Suppressor macrophage (primary cell): ENCODE data around the gene PLAAT4.

Experiments used
- DNase-seq, 4 experiments: peaks; one replicate each; pipeline ENCODE4 v3.0.0-alpha.2; 2020 to 2022
- total RNA-seq, 17 experiments: gene quantifications; one replicate each; lab custom pipeline; 2026; ENCODE audit warnings: mixed read lengths in 6 of 17, inconsistent platforms in 3 of 17; lab: John Stamatoyannopoulos, UW

PLAAT4 gene, protein sequence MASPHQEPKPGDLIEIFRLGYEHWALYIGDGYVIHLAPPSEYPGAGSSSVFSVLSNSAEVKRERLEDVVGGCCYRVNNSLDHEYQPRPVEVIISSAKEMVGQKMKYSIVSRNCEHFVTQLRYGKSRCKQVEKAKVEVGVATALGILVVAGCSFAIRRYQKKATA
- 0.97 to 4.7 (median 2.1) reads per million in 17 experiments for total RNA-seq

DNA sequence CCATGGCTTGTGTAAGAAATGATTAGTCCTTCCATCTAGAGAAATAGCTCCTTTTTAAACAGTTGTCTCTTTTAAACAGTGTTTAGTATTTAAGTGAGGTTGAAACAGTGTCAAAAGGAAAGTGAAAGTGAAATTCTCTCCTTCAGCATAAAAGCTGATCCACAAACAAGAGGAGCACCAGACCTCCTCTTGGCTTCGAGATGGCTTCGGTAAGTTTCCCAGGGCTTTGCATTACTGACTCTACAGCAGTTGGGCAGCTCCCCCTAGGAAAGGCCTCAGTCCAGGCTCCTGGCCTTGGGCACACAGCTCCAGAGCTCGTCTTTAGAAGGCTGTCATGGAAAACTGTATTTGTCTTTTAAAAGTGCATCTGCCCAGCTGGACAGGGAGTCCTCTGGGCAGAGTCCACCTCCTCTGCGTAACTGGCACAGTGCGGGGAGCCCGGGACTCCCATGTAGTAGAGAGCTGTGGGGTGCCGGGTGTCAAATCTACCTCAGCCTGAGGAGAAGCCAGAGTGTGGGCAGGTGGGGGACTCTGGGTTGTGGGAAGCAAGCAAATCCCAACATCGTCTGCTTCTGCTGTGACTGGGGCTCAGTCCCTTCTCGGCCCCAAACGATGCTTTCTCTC, at the start of gene PLAAT4:
Gene PLAAT4, plus strand, starts transcription at position 140 of the 624 bp plus-strand sequence. Its CDS starts 61 bp downstream, at position 201.
- peak; percentile 12 to 57 (median 40) for DNase-seq

DNA sequence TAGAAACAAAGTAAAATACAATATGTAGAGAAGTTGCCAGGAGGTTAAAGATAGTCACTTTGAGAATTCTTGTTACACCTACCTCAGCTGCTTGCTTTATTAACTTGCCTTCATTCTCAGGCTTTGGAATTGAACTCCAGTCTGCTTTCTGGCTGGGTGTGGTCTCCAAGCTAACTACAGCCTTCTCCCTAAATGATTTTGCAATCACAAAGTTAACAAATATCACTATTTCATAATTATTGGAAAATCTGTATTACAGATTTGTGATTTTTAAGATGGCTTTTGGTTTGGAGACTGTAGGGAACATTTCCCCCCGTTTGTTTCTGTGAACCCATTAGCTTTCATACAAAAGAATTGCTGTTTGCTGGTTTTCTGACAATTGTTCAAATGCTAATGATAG, 47.8 kb upstream of the PLAAT4 start:
- no peak for DNase-seq

DNA sequence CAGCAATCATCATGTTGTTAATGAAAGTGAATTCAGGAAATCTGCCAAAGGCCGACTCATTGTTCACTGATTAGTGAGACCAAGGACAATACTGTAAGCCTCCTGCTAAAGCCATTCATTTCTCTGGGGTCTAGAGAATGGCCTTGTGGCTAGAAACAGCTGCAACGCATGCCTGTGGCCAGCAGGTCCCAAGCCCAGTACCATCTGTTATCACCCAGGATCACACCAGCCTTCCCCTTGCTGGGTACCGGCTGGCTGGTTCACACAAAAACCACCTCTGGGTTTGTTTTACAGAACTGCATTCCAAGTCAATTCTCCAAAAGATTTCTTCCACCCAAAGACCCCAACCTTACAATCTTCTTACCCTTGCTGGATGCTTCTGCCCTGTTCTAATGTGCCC, 46.7 kb upstream of the PLAAT4 start:
- DNase-seq: no peak

DNA sequence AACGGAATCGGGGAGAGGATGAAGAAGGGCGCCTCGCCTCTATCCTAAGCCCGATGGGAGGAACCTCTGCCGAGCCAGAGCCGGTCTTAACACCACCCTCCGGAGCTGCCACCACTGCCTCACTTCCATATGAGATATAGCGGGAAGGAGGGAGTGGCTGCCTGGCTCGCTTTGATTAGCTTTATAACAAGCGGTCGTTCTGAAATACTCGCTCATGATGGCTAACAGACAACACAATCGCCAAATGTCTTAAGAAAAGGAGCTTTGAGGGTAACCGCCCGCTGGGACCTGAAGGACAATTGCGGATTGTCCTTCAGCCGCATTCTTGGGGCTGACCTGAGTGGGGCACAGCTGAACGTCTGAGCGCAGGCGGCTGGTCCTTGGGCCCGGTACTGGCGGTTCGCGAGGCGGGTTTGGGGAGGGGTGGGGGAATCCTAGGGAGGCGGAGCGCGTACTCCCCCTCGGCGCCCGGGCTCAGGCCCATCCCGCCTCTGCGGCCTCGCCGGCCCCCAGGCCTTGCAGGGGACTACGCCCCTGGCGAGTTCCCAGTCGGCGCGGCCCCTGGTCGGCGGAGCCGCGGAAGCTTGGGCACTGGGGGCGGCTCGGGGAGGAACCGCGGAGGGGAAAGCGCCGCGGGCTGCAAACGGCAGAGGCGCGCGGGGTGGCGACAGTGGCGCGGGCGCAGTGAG, 45.9 kb upstream of the PLAAT4 start, which contains the start of gene PLAAT5:
Gene PLAAT5, minus strand, starts transcription at position 617 of the 689 bp plus-strand sequence. Its CDS starts 133 bp downstream, at position 484.
- DNase-seq: peak in 3 of 4 experiments; percentile 25 to 64 (median 47)

DNA sequence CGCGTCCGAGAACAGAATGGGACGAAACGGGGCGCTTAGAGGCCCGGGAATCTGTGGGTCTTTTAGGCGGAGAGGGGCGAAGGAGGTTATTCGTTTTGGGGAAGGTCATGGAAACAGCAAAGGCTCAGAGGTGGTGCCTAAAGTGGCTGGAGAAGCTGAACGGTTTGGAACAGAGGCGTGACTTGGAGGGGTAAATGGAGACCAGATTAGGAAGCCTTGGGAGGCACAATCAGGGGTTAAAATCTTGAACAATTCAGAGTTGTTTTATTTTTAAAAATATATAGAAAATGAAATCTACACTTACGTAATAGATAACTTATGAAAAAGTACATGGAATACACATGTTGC, 45.4 kb upstream of the PLAAT4 start:
- no peak for DNase-seq

DNA sequence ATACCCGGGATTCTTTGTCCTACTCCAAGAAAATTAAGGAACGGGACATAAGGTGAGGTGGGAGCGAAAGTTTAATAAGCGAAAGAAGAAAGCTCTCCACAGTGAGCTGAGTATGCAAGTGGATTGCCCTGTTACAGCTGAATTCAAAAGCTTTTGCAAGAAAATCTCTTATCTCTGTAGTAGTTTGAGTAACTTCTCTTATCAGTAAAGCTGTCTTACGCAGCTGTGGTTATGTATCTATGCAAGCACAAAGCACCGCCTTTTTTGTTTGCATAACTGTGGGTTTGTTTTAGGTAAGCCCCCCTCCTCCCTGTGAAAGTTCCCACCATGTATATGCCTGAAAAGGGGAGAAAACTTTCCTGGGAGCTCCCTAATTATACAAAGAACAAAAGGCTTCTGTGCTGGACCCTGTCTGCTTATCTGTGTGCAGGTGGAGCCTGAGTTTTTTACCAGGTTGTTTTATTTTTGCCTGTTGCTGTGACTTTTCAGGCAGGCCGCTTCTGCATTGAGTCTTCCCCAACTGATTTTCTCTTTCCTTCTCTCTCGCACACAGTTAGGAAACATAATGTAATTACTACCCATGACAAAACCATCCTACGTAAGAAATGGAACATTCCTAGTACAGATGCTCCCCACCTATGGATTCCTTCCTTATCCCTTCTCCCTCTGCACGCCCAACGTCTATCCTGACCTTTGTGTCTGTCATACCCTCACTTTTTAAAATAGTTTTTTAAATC, 44.8 kb upstream of the PLAAT4 start:
- DNase-seq: no peak

DNA sequence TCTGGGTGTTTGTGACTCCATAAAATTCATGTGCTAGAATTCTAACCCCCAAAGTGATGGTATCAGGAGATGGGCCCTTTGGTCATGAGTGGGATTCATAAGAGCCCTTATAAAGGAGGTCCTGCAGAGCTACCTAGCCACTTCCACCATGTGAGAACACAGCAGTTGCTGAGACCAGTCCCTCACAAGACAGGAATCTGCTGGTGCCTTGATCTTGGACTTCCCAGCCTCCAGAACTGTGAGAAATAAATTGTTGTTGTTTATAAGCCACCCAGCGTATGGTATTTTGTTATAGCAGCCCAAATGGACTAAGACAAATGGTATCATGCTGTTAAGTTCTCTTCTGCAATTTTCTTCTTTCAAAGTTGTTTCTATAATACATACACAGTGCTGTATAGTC, 44.2 kb upstream of the PLAAT4 start:
- no peak for DNase-seq

DNA sequence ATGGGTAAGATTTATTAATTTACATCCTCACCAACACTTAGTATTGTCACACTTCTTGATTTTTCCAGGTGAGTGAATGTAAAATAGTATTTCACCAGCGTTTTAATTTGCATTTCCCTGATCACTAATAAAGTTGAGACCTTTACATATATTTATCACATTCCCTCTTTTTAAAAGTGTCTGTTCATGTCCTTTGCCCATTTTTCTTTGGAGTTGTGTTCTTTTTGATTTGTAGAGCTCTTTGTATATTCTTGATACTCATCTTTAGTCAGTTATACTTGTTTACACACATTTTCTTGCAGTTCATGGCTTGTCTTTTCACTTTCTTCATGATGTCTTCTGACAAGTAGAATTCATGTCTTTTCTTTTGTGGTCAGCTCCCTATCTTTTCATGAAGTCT, 43.5 kb upstream of the PLAAT4 start:
- no peak for DNase-seq

DNA sequence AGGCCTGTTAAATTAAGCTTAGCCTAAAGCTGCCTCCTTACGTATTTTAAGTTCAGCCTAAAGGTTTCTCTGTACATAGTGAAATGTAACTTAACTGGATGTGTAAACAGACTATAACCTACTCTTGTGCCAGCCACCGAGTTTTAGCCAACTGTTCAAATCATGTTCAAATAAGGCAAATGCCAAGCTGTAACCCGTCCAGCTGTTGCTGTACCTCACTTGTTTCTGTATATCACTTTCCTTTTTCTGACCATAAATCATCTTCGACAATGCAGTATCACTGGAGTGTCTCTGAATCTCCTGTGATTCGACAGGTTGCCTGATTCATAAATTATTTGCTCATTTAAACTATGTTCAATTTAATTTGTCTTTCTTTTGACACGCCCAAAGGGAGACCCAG, 41.6 kb upstream of the PLAAT4 start:
- DNase-seq: no peak

DNA sequence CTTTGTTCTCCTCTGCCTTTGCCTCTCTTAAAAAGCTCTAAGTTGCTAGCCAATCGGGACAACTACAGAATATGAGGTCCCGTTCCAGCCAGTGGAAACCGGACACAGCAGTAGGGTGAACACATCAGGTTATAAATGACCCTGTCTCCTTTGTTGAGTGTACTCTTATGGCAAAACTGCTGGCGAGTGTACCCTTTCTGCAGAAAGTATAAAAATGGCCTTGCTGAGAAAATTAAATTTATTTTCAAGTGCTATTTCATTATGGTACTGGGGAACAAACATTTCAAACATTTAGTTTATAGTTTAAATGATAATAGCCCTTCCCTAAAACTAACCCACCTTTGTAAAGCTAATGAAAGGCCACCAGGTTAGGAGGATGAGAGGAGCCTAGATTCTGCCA, 36.7 kb upstream of the PLAAT4 start:
- no peak for DNase-seq

DNA sequence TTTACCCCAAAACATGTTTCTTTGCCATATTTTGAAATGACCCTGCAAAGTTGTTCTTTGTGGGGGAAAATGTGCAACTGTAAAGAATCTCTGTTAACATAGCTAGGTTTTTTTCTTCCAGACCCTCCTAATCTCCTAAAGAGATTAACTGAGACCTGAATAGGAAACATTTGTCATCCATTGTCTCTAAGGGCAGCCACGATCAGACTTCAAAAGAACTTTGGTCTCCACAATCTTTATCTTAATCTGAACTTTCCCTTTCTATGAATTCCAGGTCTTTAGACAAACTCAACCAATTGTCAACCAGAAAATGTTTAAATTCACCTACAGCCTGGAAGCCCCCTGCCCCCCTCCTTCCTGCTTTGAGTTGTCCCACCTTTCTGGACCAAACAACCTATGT, 35.4 kb upstream of the PLAAT4 start:
- DNase-seq: no peak

DNA sequence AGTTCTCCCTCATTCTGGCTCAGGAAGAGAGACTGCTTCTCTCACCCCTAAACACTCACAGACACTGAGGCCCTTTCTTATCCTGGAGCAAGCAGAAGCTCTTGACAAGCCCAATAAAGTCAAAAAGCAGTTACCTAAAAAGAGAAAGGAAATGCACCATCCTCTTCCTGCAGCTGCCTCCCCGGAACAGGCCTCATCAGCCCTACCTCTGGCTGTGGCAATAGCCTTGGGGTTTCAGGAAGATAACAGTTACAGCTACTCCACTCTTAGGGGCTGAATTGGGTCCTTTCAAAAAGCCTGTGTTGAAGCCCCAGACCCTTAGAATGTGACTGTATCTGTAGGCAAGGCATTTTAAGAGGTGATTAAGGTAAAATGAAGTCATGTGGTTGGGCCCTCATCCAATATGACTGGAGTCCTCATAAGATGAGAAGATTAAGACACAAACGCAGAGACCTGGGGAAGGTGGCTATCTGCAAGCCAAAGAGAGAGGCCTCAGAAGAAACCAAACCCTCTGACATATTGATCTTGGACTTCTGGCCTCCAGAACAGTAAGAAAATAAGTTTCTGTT, 34.3 kb upstream of the PLAAT4 start:
- DNase-seq: no peak

DNA sequence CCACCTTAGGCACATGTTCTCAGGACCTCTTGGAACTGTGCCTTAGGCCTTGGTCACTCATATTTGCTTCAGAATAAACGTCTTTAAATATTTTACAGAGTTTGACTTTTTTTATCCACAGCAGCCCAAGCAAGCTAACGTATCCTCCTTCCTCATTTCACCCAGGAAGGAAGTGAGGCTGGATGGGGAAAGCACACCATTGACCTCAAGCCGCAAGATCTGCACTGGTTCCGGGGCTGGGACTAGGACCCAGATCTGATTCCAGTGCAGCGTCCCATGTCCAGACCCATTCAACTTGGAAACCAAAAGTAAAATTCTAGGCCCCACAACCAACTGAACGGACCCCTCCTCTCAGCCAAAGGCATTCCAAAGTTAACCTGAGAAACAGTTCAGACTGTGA, 33.1 kb upstream of the PLAAT4 start:
- DNase-seq: peak; percentile 73 to 88 (median 83)

DNA sequence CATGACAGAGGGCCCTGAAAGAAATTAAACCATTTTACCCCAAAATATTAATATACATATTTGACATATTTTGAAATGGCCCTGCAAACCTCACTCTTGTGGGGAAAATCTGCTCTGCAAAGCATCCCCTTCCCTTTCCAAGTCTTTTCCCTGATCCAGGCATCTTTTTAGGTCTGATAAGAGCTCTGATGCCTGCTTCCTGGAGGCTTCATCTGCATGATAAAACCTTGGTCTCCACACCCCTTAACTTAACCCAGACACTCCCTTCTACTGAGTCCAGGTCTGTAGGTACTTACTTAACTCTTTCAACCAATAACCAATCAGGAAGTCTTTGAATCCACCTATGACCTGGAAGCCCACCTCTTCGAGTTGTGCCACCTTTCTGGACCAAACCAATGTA, 32.6 kb upstream of the PLAAT4 start:
- DNase-seq: no peak

DNA sequence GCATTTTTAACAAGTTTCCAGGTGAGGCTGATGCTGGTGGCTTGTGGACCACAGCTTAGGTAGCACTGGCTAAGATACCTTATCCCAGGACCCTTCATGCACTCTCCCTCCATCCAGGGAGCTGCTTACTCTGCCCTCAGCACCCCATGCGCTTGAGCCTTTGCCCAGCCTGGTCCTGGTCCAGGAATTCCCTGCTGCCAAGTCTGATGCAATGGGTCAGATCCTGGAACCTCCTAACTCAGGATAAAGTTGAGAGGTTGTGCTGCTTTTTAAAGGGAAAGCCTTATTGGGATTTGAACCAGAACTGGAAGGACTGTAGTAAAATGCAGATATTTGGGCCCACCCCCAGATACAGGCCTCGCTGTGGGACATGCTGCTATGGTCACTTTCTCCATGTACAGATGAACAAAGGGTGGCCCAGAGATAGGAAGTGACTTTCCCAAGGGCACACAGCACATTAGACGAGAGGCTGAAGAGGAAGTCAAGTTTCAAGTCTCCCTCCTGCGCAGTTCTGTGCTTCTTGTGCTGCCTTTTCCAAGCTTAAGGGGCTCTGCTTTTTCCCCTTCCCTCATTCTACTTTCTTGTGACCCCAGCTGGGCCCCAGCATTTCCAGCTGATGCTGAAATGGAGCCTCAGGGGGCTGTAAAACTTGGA, 31.5 kb upstream of the PLAAT4 start:
- DNase-seq: peak in 3 of 4 experiments; percentile 28 to 47 (median 34)

DNA sequence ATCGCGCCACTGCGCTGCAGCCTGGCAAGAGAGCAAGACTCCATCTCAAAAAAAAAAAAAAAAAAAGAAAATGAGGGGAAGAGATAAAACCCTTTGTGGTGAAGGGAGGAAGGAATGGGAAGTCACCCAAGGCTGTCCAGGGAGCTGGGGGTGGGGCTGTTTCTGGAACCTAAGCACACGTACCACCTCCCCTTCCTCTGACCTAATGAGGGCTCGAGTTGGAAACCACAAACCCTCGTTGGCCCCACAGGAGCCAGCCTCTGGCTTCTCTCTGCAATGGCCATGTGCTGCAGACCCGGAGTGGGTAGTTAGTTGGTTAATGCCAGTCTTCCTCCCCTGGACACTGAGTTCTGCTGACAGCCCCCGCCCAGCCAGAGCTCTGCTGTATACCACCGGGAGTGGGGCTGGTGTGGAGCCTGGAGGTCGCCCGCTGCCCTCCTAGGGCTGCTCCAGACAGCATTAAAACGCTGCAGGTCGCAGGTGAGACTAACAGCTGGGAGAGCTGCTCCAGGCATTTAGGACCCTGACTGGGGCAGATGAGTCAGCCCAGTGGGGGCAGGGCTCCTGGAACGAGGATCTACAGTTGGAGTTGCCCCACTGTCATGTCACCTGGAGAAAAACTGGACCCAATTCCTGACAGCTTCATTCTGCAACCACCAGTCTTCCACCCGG, 30.6 kb upstream of the PLAAT4 start, which contains the start of gene LGALS12:
Gene LGALS12, plus strand, starts transcription at position 228 of the 672 bp plus-strand sequence. Its CDS starts 375 bp downstream, at position 603.
- DNase-seq: peak; percentile 52 to 73 (median 68)

DNA sequence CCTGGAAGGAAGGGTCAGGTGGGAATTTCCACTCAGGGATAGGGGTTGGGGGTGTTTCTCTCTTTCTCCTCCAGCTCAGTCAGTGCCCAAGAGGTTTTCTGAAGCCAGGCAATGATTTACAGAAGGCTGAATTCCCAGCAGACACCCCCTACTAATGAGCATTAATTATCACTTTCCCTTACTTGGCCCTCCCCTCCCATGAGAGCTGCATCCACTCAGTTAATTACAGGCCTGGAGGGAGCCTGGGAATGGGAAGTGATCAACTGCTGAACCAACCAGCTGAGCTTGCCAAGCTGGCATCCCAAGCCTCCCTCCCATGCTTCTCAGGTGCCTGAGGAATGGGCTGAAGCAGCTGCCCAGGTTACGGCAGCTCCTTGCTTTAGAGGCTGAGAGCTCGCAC, 29.7 kb upstream of the PLAAT4 start:
- DNase-seq: no peak

DNA sequence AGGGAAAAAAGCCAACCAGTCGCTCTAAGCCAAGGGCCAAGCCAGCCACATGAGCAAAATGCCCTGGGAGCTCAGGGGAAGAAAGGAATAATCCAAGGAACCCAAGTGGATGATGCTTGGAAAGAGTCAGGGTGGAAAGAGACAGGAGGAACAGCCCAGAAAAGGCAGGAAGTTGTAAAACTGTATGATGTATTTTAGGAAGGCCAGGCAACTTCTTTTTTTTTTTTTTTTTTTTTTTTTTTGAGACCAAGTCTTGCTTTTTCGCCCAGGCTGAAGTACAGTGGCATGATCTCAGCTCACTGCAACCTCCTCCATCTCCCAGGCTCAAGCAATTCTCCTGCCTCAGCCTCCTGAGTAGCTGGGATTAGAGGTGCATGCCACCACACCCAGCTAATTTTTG, 29.1 kb upstream of the PLAAT4 start:
- DNase-seq: peak in 3 of 4 experiments; percentile 26 to 64 (median 52)

DNA sequence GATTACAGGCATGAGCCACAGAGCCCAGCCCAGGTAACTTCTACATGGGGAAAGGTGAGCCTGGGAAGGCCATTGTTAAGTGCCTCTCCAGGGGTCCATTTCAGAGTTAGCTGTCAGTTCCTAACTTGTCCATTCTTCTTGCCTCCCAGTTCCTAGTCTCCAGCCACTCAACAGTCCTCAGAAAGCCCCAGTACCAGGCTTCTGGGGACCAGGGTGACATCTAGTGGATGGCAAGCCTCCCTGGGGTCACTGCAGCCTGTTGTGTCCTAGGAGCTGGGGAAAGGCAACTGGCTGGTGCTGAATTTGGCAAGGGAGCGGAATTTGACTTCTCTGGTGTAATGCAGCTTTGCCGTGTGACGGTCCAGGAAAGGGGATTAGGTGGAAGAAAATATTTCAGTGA, 28.6 kb upstream of the PLAAT4 start:
- DNase-seq: peak; percentile 62 to 76 (median 73)

DNA sequence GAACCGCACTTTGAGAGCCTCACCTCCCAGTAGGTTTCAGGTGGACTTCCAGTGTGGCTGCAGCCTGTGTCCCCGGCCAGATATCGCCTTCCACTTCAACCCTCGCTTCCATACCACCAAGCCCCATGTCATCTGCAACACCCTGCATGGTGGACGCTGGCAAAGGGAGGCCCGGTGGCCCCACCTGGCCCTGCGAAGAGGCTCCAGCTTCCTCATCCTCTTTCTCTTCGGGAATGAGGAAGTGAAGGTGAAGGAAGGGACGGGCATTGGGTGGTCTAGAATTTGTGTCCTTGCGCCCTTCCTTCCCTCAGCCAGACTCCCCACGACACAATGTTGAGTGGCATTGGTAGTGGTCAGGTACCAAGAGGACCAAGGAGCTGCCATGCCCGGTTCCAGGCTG, 27.9 kb upstream of the PLAAT4 start:
- DNase-seq: peak in 1 of 4 experiments; percentile 13

DNA sequence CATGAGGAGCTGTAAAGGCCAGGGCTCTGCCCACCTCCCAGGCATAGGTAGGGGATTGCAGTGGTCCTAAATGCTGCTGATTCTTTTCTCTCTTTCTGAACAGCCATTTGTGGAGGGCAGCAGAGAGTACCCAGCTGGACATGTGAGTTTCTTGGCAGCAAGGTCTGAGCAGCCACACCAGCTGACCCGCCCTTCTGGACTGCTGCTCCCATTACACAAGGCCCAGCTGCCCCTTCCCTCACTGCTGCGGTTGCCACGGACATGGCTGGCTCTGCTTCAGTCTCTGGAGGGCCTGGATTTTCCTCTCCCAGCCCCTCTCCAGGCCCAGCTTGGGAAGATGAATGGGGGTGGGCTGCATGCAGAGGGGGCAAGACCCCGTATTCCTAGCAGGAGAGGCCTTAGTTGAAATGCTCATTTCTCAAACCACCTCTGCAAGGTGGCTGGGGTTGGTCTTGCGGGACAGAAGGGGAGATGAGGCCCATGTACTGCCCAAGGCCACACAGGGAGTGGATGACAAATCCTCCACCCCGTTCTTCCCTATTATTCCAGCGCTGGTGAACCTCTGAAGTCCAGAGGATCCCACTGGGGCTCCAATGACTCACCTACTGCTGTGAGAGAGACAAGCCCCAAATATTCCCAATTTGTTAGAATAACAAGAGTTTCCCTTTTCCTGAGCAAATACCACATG, 26.1 kb upstream of the PLAAT4 start:
- no peak for DNase-seq
